Renal pelvis (tissue), 4 donors: Measurements from ENCODE around the gene STXBP2. TPM values are rescaled to one million over a fixed set of nuclear protein-coding genes. Genes with fewer than 3 reads are reported as not detected.

Source experiments
- DNase-seq: peaks from one replicate; pipeline ENCODE4 v3.0.0-alpha.2; 2013
- polyA plus RNA-seq, 3 donors: library from polyadenylated mRNA; unstranded; fragments of 120-200 nt; gene quantifications; one replicate each; pipeline ENCODE4 v1.2.1, GENCODE V29; 2013; ENCODE audit not compliant: insufficient read length in 3 of 3

STXBP2 gene
- polyA plus RNA-seq, 3 donors, result 61.8 to 89.2 (median 81.4) TPM

DNA sequence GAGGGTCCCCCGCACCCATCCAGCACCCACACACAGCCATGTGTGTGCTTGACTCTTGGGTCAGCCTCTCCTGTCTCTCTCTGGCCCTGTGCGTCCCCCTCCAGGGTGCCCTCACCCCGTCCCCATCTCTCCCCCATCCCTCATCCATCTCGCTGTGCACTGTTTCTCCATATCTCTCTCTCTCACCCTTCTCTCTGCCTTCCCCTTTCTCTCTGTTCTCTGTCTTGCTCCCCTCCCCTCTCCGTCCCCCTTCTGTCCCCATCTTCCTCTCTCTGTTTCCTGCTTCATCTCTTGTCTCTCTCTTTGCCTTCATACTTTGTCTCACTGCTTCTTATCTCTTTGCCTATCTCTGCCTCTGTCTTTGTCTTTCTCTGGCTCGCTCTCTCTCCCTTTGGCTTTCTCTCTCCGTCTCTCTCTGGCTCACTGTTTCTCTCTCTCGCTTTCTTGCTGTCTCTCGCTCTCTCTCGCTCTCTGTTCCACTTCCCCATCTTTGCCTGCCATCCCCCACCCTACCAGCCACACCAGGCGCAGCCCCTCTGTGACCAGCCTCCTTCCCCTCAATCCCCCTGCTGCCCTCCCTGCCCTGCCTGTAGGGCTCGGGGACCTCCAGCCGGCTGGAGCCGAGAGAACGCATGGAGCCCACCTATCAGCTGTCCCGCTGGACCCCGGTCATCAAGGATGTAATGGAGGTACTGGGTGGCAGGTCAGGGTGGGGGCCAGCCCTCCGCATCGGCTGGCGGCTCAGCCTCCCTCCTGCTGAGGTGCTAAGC, 8.9 kb downstream of the STXBP2 start:
- no peak for DNase-seq

DNA sequence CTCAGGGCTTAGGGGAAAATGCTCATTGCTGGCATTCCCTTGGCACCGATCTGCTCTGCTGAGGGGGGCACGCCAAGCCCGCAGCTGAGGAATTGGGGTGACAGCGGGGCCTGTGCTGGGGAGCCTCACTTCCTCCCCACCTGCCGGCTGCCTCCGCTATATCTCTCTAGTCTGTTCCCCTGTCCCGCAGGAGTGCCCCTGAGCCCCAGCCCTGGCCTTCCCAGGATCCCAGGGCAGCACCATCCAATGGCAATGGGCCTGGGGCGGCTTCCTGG, 9.5 kb downstream of the STXBP2 start:
- DNase-seq, result no peak

DNA sequence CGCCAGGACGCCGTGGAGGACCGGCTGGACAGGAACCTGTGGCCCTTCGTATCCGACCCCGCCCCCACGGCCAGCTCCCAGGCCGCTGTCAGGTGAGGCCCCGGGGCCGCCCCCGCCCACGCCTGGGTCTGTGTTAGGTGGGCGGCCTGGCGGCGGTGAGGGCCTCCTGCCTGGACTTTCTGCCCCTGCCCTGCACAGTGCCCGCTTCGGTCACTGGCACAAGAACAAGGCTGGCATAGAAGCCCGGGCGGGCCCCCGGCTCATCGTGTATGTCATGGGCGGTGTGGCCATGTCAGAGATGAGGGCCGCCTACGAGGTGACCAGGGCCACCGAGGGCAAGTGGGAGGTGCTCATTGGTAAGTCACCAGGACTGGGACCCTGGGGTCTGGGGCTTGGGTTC, 10.2 kb downstream of the STXBP2 start:
- no peak for DNase-seq

DNA sequence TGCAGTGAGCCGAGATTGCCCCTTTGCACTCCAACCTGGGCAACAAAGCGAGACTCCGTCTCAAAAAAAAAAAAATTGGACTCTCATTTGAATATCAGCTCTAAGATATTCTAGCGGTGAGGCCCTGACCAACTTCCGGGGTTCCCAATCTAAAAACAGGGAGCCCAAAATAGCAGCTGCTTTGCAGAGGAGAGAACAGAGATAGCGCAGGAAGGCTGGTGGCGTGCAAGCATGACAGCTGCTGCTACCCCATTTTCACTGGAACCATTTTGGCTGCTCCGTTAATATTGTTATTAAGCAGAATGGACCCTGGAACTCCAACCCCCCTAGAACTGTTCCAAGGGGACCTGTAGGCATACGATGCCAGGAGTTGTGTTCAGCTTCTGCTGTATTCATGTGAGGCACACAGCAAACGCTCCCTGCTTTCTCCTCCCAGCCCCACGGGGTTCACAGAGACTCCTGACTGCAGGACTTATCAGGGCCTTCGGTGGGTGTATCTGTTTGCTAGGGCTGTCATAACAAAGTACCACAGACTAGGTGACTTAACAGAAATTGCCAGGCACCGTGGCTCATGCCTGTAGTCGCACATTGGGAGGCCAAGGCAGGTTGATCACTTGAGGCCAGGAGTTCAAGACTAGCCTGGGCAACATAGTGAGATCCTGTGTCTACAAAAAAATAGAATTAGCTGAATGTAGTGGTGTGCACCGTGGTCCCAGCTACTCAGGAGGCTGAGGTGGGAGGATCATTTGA, 11.5 kb downstream of the STXBP2 start:
- DNase-seq, result no peak

DNA sequence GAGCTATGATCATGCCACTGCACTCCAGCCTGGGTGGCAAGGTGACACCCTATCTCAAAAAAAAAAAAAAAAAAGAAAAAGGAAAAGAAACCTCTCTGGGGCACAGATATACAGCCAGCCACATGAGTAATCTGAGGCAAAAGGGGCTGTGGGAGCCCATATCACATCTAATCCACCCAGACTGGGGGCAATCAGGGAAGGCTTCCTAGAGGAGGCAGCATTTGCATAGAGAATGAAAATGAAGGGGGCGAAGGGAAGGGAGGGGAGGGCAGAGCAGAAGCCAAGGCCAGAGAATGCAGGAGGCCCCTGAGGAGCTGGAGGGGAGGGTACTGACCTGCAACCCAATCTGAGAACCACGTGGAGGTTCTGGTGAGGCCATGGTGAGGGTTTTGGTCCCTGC, 13.2 kb downstream of the STXBP2 start:
- DNase-seq, result no peak

DNA sequence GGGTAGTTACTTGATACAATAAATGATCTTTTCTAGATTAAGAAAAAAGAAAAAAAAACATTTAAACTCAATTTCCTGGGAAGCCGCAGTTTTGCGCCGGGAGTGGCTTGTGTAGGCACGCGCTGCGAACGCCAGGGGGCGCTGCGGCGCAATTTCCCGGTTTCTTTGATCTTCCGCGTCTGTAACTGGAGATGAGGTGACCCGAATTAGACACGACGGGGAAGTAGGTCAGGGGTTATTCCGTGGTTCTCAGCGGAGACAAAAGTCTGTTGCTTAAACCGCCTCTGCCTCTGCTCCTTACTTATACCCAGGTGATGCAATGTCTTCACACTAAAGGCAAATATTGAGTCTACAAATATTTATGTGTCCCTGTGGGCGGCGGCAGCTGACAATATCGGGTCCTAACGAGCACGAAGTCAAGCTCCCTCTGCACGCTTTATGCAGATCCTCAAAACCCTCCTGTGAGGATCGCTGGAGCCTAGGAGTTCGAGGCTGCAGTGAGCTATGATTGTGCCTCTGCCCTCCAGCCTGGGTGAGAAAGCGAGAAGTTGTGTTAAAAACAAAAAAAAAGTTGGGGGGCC, 15.2 kb downstream of the STXBP2 start:
- DNase-seq, result peak; percentile 81

DNA sequence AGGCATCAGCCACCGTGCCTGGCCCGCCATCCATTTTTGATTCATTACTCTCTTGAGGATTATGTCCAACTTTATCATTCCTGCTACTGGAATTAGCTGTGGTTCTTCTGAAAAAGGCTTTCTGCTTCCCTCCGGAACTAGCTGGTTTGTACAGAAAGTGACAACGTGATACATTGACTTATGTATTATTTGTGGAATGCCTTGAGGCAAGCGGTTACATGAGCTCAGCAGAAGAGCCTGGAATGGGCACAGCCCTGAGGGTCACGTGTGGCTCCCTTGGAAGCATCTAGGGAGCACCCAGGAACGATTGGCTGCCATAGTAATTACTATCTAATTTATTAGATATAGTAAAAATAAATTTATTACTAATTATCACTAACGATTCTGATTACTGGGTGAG, 17.5 kb downstream of the STXBP2 start:
- DNase-seq, result no peak

DNA sequence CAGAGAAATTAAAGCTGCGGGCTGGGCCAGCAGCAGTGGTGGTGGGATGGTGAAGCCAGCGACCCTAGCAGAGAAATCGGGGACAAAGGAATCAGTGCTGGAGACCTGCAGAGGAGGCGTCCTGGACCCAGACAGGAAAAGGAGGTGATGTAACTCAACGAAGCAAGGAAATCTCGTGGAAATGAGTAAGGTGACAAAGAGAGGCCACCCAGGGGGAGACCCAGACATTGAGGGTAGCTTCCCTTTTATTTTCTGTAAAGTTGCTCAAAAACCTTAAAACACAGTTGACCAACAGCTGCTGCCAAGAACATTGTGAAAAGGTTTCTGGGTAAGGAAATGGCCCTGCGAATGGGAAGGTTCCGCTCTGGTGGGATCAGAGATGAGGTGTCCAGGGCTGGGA, 18.7 kb downstream of the STXBP2 start:
- no peak for DNase-seq

DNA sequence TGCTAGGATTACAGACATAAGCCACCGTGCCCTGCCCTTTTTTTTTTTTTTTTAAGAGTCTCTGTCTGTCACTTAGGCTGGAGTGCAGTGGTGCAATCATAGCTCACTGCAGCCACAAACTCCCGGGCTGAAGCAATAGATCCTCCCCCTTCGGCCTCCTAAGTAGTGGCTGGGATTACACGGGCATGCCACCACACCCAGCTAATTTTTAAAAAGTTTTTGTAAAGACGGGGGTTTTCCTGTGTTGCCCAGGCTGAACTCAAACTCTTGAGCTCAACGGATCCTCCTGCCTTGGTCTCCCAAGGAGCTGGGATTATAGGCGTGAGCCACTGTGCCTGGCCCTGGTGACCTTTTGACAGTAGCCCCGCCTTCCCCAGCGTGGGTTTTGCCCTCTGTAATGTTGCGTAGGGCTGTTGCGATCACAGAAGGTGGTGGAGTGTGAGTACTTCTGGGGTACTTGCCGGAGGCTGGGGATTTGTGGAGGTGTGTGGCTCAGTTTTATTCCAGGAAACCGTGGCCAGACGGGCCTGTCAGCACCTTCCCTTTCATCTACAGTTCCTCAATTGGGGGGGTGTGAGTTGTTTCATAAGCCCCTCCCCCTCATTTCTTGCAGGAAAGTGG, 20.3 kb downstream of the STXBP2 start:
- DNase-seq, result no peak

DNA sequence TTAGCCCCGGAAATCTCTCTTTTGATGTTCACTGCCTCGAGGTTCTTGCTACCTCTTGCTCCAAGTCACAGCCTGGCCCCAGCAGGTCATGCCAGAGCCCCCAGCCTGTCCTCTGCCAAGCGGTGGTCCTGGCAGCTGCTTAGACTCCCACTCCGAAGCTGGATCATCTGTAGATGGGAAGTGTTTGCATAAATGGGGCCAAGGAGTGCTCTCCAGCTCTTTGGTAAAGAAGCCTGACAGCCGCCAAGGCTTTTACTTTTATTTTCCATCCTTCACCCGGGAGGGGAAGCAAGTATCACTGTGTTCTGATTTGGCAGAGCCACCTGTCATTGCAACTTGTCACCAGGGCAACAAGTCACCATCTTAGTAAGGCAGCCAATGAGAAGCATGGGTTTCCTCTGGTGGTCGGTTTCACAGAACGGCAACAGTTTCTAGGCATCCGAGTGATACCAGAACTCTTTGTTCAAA, 21.3 kb downstream of the STXBP2 start:
- DNase-seq, result no peak

DNA sequence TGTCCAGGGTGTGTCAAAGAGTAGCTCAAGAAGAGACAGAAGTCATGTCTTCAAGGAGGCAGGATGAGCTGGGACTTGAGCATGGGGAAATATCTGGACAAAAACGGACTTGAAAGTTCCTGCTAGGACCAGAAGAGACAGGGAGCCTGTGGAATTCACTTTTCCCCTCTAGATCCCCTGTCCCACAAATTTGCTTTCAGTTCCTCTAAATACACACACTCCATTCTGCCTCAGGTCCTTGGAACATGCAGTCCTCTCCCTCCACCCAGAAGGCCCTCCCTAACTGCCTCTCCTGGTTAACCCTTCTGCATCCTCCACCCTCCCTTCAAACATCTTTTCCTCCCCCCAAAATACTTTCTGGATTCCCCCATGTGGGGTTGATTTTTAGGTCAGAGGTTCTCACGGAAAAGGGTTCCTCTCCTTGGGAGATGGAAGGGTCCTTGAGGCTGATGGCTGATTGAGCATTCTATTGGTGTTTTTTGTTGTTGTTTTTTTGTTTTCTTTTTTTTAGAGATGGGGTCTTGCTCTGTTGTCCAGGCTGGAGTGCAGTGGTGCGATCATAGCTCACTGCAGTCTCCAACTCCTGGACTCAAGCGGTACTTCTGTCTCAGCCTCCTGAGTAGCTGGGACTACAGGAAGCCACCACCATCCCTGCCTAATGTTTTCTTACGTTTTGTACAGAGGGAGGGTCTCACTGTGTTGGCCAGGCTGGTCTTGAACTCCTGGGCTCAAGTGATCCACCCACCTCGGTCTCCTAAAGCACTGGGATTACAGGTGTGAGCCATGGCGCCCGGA, 25.0 kb downstream of the STXBP2 start:
- no peak for DNase-seq

DNA sequence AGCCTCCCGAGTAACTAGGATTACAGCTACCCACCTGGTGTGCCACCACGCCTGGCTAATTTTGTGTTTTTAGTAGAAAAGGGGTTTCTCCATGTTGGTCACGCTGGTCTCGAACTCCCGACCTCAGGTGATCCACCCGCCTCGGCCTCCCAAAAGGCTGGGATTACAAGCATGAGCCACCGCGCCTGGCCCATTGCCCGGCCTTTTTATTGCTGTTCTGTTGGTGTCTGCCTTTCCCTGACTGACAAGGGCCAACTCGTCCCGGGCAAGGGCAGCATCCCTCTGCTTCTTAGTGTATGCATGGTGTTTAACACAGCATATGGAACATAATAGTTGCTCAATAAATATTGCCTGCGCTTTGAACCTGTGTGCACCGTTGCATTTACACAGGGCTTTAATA, 25.7 kb downstream of the STXBP2 start:
- DNase-seq, result no peak

DNA sequence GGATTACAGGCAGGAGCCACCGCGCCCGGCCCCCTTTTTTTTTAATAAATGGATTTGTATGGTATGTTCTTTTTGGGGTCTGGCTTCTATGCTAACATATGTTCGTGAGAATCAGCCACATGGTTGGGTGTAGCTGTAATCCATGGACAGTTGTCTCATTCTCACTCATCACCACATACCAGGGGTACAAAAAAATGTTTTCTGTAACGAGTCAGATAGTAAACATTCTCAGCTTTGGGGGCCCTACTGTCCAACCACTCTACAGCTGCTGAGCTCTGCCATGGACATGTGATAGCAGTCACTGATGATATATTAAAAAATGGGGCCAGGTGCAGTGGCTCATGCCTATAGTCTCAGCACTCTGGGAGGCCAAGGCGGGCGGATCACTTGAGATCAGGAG, 26.8 kb downstream of the STXBP2 start:
- DNase-seq, result no peak

DNA sequence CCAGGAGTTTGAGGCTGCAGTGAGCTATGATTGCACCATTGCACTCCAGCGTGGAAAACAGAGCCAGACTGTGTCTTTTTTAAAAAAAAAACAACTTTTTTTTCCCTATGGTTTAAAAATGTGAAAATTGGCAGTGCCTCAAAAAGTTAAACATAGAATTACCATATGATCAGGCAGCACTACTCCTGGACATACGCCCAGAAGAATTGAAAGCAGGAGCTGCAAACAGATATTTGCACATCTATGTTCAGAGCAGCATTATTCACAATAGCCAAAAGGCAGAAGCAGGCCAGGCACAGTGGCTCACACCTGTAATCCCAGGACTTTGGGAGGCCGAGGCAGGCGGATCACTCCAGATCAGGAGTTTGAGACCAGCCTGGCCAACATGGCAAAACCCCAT, 28.2 kb downstream of the STXBP2 start:
- DNase-seq, result no peak

DNA sequence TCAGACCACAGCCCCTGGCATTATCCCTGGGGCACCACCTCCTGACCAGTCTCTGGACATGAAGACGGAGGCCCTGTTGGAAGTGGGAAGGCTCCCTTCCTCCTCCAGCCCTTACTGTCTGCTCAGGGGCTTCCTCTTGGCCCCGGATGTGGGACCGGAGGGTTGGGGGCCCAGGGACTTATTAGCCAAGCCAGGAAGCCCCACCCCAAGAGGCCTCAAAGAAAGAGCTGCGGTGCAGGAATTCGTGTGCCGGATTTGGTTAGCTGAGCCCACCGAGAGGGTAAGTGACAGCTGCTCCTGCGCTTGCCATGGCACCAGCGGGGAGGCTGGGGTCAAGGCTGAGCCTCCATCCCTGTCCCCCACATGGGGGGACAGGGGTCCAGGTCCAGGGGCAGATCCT, 31.9 kb downstream of the STXBP2 start, which contains the start of gene RETN:
Gene RETN (plus strand): TSS at position 208 of the 400 bp plus-strand sequence. CDS start 278 bp downstream, outside the sequence.
- DNase-seq, result no peak

DNA sequence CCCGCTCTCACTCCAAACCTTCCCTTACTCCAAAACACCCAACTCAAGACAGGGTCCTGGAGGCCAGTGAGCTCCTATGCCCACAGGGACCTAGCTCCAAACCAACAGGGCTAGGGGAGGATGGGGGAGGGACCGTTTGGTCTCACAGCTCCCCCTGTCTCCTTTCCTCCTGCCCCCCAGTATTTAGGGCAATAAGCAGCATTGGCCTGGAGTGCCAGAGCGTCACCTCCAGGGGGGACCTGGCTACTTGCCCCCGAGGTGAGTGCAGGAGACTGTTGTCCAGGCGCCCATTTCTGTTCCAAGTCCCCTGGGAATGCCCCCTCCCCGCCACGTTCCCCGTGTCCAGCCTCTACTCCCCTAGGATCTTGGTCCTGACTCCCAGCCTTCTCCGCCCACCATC, 32.7 kb downstream of the STXBP2 start:
- DNase-seq, result no peak

DNA sequence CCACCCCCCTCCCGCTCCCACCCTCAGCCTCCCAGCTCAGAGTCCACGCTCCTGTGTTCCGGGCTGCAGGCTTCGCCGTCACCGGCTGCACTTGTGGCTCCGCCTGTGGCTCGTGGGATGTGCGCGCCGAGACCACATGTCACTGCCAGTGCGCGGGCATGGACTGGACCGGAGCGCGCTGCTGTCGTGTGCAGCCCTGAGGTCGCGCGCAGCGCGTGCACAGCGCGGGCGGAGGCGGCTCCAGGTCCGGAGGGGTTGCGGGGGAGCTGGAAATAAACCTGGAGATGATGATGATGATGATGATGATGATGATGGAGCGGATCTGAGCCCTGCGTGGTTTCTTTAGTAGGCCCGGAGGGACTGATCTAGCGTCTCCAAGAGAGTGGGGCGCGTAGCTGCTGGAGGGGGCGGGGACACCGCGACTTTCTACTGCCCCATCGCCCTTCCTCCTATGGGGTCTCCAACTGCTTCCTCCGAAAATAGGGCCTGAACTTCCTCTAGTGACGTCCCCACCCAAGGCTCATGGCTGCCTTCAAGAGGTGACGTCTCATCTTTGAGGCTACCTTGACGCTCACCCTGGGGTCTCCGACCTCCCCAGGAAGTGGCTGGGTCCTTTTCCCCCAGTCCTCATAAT, 33.4 kb downstream of the STXBP2 start:
- DNase-seq, result peak; percentile 27

DNA sequence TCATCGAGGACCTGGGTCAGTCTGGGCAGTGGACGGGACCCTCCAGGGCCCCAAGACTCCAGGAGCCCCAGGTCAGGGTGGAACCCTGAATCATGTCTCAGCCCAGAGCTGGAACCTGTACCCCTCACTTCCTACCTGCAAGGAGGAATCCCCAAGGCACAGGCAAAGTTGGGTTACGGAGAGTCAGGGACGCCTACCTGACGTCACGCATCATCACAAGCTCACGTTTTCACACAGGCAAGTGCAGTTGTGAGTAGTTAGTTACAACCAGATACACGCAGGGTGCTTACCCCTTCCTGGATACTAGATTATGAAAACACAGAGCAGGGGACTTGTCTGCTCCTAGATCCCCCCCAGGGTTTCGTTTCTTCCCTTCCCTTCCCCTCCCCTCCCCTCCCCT, 33.9 kb downstream of the STXBP2 start:
- no peak for DNase-seq

DNA sequence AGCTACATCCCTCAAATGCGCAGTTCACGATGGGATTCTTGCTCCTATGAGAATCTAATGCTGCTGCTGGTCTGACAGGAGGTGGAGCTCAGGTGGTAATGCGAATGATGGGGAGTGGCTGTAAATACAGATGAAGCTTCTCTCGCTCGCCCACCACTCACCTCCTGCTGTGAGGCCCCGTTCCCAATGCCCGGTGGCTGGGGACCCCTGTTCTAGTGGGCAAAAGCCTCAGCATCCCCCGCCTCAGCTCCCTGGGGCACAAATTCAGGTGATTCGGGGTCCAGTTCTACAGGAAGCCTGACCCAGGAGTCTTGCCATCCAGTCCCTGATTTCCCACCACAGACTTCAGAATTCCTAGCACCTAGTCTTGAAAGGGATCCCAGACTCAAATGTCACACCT, 35.6 kb downstream of the STXBP2 start:
- DNase-seq, result no peak

DNA sequence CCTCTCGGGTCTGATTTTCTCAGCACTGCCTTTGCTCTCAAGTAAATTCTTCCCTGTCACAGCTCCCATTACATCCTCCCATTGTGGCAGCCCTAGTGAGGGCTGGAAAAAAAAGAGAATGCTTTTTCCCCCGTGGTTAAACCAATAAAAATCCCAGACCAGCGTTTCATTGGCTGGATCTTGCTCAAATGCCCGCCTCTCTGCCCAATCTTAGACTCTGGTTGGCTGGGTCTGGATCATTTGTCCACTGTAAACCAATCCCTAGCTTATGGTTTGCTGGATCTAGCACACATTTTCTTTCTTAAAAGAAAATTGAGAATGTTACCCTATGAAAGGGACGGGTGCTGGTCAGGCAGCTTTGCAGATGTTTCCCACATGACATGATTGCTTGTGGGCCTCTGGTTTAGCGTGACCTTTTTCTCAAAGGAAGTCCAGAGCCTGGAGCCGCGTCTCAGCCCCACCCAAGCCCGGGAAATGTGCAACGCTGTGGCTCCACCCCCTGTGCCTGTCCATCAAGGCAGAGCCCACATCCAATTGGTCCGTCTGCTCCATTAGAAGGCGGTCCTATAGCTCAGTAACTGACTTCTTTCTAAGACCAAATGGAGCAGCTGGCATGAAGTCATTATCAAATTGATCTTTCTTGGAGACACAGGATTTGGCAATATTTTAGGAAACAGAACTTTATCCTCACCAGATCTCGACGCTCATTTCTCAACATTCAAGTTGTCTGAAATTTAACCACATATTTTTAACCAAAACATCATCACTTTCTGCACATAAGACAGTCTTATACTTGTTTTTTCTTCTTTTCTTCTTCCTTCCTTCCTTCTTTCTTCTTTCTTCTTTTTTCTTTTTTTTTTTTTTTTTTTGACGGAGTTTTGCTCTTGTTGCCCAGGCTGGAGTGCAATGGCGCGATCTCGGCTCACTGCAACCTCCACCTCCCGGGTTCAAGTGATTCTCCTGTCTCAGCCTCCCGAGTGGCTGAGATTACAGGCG, 37.4 kb downstream of the STXBP2 start:
- DNase-seq, result no peak
